G401.6 (cell line): ENCODE data around the gene MATN4.

Experiments
- FAIRE-seq: peaks from 2 replicates; lab custom pipeline; 2012; peaks lifted over from hg19 to GRCh38; lab: Jason Lieb, UNC

The MATN4 gene

DNA sequence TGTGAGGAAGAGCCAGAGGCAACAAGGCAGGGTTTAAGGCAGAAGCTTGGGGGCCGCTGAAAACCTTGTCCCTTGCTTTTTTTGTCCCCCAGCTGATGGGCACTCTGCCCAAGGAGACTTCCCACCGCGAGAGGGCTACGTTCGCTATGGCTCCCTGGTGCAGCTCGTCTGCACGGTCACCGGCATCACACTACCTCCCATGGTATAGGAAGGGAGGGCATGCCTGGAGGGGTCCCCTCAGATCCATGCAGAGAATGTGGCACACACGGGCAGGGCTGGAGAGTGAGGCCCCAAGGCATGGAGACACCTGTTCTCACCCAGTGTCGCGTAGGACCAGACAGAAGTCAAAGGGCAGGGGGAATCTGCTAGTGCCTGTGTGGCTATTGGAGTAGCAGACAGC lies 5.8 kb upstream of the MATN4 start:
- FAIRE-seq: no peak

- FAIRE-seq: no peak
These were observed 5.1 kb upstream of the MATN4 start for GRCh38 chr20:45313065-45313695.

- no peak for FAIRE-seq
These were observed 4.1 kb upstream of the MATN4 start for GRCh38 chr20:45312241-45312640.

DNA sequence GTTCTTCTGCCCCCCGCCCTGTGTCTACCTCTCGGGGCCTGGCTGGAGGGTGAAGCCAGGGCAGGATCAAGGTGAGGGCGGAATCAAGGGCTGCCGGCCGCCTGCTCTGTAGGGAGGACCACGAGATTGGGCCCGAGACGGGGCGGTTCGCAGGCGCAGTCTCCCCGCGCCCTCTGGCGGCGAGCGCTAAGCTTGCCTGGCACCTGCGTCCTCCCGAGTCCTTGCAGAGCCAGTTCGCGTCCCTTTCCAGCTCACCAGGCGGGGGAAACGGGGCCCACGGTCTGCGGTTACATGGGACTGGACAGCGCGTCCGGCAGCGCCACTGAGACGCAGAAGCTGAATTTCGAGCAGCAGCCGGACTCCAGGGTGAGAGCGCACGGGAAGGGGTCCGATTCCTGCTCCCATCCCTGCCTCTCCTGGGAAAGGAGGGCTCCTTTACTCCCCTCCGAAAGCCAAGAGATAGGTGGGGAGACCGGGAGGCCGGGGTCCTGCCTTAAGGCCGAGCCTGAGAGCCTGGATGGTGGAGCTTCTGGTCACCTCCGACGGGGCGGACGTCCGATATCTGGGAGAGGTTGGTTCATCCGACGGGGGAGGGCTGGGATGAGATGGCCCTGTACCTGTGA lies 3.6 kb upstream of the MATN4 start:
- FAIRE-seq: no peak

- no peak for FAIRE-seq
These were observed 976 bp upstream of the MATN4 start for GRCh38 chr20:45309075-45309474.

GRCh38 chr20:45307076-45307640 lies 941 bp downstream of the MATN4 start:
- no peak for FAIRE-seq

DNA sequence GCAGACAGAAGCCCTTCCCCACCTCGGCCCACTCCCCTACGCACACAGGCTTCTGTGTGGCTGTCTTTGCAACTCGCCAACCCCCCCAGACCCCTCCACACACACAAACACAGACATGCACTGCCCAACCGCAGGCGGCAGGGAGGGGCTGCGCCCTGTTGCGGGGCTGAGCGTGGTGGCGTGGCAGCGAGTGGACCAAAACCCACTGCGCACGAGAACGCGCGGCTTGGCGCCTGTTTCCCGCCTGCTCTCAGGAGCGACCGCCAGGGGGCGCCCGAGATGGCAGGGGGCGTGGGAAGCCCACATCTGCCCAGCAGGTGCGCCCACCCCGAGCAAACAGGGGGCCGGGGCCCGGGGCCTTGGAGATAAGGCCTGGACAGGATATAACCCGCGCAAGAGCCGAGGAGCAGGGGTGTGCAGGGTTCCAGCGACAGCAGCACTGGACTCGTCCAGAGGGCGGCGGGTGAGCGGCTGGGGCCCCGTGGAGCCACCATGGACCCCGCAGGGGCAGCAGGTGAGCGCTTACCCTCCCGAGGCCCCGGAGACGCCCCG lies 1.6 kb downstream of the MATN4 start, which contains the start of gene RBPJL:
Gene RBPJL (plus strand): TSS at position 410 of the 552 bp plus-strand sequence. CDS start 83 bp downstream, at position 493.
- no peak for FAIRE-seq

- FAIRE-seq: no peak
These were observed 2.8 kb downstream of the MATN4 start for GRCh38 chr20:45305262-45305661.

GRCh38 chr20:45304464-45304999 lies 3.6 kb downstream of the MATN4 start:
- no peak for FAIRE-seq

DNA sequence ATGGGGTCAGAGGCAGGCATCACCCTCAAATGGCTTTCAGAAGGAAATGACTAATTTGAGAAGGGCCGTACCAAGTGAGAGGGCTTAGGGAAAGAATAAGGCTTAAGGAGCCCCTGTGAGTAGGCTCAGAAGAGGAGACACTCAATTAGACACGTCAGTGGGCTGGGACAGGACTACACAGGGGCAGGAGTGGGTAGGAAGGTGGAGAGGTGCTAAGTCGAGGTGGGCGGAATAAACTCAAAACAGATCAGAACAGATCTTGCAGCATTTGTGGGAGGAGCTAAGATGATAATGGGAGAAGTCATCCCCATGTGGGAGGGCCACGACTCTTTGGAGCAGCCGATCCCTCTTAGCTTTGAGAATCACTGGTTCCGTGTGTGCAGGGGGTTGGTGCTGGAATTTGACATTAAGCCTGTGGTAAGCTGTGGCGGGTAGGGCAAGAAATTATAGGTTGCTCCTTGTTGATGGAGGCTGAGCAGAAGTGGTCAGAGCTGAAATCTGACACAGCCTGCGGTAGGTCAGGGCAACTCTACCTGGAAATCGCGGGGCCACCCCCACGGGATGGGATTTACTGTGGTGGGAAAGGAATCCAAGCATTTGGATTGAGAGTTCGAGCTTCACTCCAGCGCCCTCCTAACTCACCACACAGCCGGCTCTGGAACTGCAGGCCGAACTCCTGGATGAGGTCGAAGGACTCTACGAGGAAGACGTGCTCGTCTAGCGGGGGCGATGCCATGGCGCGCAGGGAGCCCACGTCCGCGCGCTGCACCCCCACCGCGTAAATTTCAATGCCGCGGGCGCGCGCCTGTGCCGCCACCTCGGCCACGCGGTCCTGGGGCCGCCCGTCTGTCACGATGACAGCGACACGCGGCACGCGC lies 4.3 kb downstream of the MATN4 start:
- no peak for FAIRE-seq

- FAIRE-seq: no peak
These were observed 6.3 kb downstream of the MATN4 start for GRCh38 chr20:45301824-45302271.

DNA sequence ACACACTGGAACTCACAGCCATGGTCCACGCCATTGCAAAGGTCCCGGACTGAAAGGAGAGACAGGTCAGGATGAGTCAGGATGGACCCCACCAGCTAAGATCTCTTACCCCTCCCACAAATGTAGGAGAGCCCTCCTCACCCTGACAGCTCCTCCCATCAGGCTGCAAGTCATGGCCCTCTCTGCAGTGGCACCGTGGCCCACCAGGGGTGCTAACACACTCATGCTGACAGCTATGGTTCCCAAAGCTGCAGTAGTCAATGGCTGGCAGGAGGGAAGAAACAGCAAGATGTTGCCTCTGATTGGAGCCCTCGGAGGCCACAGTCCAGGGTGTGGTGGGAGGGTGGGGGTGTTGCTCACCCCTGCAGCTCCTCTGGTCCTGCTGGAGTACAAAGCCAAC lies 7.1 kb downstream of the MATN4 start:
- FAIRE-seq: no peak

- FAIRE-seq: no peak
These were observed 8.3 kb downstream of the MATN4 start for GRCh38 chr20:45299786-45300185.

- no peak for FAIRE-seq
These were observed 10.2 kb downstream of the MATN4 start for GRCh38 chr20:45297786-45298497.

- FAIRE-seq: no peak
These were observed 13.4 kb downstream of the MATN4 start for GRCh38 chr20:45294659-45295058.

DNA sequence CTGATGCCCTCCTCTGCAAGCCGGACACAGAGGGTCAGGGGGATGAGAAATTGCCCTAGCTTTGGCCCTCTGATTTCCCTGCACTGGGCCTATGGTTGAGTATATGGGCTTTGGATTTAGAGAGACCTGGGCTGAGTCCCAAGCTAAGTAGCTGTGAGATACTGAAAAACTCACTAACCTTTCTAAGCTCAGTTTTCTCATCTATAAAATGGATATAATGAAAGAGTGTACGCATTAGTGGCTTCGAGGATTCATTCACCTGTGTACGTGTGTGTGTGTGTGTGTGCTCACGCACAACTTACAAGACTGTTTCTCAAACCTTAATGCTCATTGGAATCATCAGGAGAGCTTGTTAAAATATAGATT lies 14.1 kb downstream of the MATN4 start:
- no peak for FAIRE-seq

- FAIRE-seq: no peak
These were observed 14.8 kb downstream of the MATN4 start for GRCh38 chr20:45293041-45294002.

- FAIRE-seq: no peak
These were observed 15.8 kb downstream of the MATN4 start for GRCh38 chr20:45292343-45292742.

GRCh38 chr20:45291526-45291925 lies 16.6 kb downstream of the MATN4 start:
- no peak for FAIRE-seq

- no peak for FAIRE-seq
These were observed 17.3 kb downstream of the MATN4 start for GRCh38 chr20:45290677-45291355.
